Measurements from ENCODE around the gene ADAP2. TPM values are rescaled to one million over a fixed set of nuclear protein-coding genes. Genes with fewer than 3 reads are reported as not detected.
"Not testable (repeated sequence)": the region's sequence is repeated elsewhere in the genome, so short reads cannot be mapped to it uniquely, and the experiment has no call there.

The ADAP2 gene
- total and polyA plus RNA-seq, 2 of the 8 experiments (the other 6 are each of a cell fraction or from before 2014, with no cell fraction given) = 0.76 to 1.1 TPM

- no peak for TF ChIP-seq USF2 (IDR thresholded peaks at IDR 0.05; ENCODE audit: low read length)
- no peak for TF ChIP-seq PHF8 (conservative IDR thresholded peaks at IDR 0.05; ENCODE audit: low read depth, low read length)
- no peak for TF ChIP-seq BACH1 (IDR thresholded peaks at IDR 0.05; ENCODE audit: low read length)
- TF ChIP-seq SRF (IDR thresholded peaks at IDR 0.05; ENCODE audit: low read depth, low read length) = no peak
- TF ChIP-seq E2F6 (IDR thresholded peaks at IDR 0.05) = no peak
- no peak for TF ChIP-seq GTF2F1 (IDR thresholded peaks at IDR 0.05; ENCODE audit: borderline replicate concordance, low read depth, low read length)
- no peak for TF ChIP-seq TAF1 (IDR thresholded peaks at IDR 0.05; ENCODE audit: low read depth, low read length)
These were observed 12.9 kb upstream of the ADAP2 start (continued) for GRCh38 chr17:30908717-30909420.

- H3K14ac ChIP-seq (ENCODE audit: insufficient read length); H3K23ac ChIP-seq (ENCODE audit: insufficient read length); H4K20me1 ChIP-seq (replicated peaks in 1 of 2; ENCODE audit: control insufficient read depth in 1 of 2, insufficient read depth in 2 of 2, low read length in 2 of 2); H3K79me2 ChIP-seq (ENCODE audit: control insufficient read depth in 1 of 2, insufficient read depth in 2 of 2, low read length in 2 of 2); POLR2A ChIA-PET (ENCODE audit: partially characterized antibody); H2BK15ac ChIP-seq (ENCODE audit: low read length); H3K4ac ChIP-seq (replicated peaks; ENCODE audit: insufficient read length, low read depth, low read length); H3K4me1 ChIP-seq (replicated peaks in 1 of 4; ENCODE audit: control insufficient read depth in 3 of 4, insufficient read depth in 4 of 4, low read length in 3 of 4); H4K5ac ChIP-seq (ENCODE audit: insufficient read length, low read depth, low read length); FAIRE-seq; H4K8ac ChIP-seq (ENCODE audit: extremely low read depth, insufficient read depth, low read length); H2BK12ac ChIP-seq (ENCODE audit: low read depth, low read length); H4K91ac ChIP-seq (replicated peaks; ENCODE audit: insufficient read length, low read length); H2BK5ac ChIP-seq (ENCODE audit: low read depth, low read length); H2AK5ac ChIP-seq (ENCODE audit: low read depth, low read length); H3K9ac ChIP-seq (replicated peaks in 1 of 4; ENCODE audit: extremely low read depth in 1 of 4, low read depth in 3 of 4, low read length in 3 of 4); H3K79me1 ChIP-seq (ENCODE audit: low read depth, low read length); H3K27ac ChIP-seq (ENCODE audit: low read depth, low read length); H2AFZ ChIP-seq (ENCODE audit: low read length); DNase-seq (ENCODE audit: low read depth in 1 of 2, low spot score in 2 of 2); H3K9me3 ChIP-seq (ENCODE audit: insufficient read depth in 2 of 2, low read depth in 1 of 2, low read length in 1 of 2); H3K4me3 ChIP-seq (ENCODE audit: extremely low read depth in 1 of 4, insufficient read depth in 2 of 4, low read depth in 3 of 4, low read length in 4 of 4); H2BK20ac ChIP-seq (ENCODE audit: low read length); H3K36me3 ChIP-seq (ENCODE audit: control insufficient read depth in 2 of 4, insufficient read depth in 4 of 4, low read length in 3 of 4); H3K18ac ChIP-seq (ENCODE audit: extremely low read depth, low read length); H3K4me2 ChIP-seq (ENCODE audit: insufficient read depth in 1 of 2, low read depth in 2 of 2, low read length in 2 of 2); H3K56ac ChIP-seq (replicated peaks; ENCODE audit: insufficient read length, low read depth, low read length); H3K27me3 ChIP-seq (replicated peaks in 1 of 4; ENCODE audit: control insufficient read depth in 3 of 4, extremely low read depth in 1 of 4, insufficient read depth in 3 of 4, low read length in 3 of 4); H2BK120ac ChIP-seq (replicated peaks; ENCODE audit: low read depth, low read length): not testable (repeated sequence)
- peaks cover 10% of the 10 kb centered on the region; the same call in 1 of the 2 replicates for H3K23me2 ChIP-seq (ENCODE audit: low read depth, low read length)
- CTCF ChIA-PET (ENCODE audit: partially characterized antibody) = interaction anchor here (0.7 to 1.1 kb wide), 4 partner anchors 9 to 306 kb away, joined by 3 to 4 read pairs (median 4); no protein-coding TSS in a partner anchor
- WGBS, 2 experiments (ENCODE audit: extremely low coverage in 1 of 2, insufficient coverage in 1 of 2, insufficient read length in 1 of 2, insufficient replicate concordance in 2 of 2, low coverage in 1 of 2, low lambda C conversion rate in 2 of 2, missing lambda C conversion rate in 1 of 2) = 93% methylated on average over 7 of the region's 7 CpGs; no CpG with 5 or more reads in 1 of the 2 experiments
These were observed 11.6 kb upstream of the ADAP2 start for GRCh38 chr17:30910151-30910550.

All from H1 (cell line).